Medulla oblongata (tissue), 1 donor: ENCODE measurements around the gene MLC1.
A peak's percentile ranks its signal among the peaks of the same experiment; 100 is the strongest.

Experiments
- DNase-seq: peaks from one replicate; pipeline ENCODE4 v3.0.0-alpha.2; 2015; ENCODE audit errors: extremely low spot score

The MLC1 gene

GRCh38 chr22:50076646-50077535, 8.3 kb downstream of the MLC1 start:
- no peak for DNase-seq

- no peak for DNase-seq
Observed at GRCh38 chr22:50074551-50075530, 10.4 kb downstream of the MLC1 start.

GRCh38 chr22:50074056-50074455, 11.2 kb downstream of the MLC1 start:
- no peak for DNase-seq

GRCh38 chr22:50072714-50073538, 12.3 kb downstream of the MLC1 start:
- no peak for DNase-seq

GRCh38 chr22:50072167-50072555, 13.1 kb downstream of the MLC1 start:
- DNase-seq = no peak

GRCh38 chr22:50071432-50072166, 13.6 kb downstream of the MLC1 start:
- no peak for DNase-seq

GRCh38 chr22:50070366-50070765, 14.9 kb downstream of the MLC1 start:
- no peak for DNase-seq

- DNase-seq = no peak
Observed at GRCh38 chr22:50068096-50068495, 17.1 kb downstream of the MLC1 start.

- DNase-seq = no peak
Observed at GRCh38 chr22:50067244-50067643, 18.0 kb downstream of the MLC1 start.

GRCh38 chr22:50064453-50064852, 20.8 kb downstream of the MLC1 start:
- DNase-seq = no peak

GRCh38 chr22:50063589-50064393, 21.4 kb downstream of the MLC1 start:
- DNase-seq = no peak

- DNase-seq = no peak
Observed at GRCh38 chr22:50062509-50063135, 22.6 kb downstream of the MLC1 start.

- DNase-seq = no peak
Observed at GRCh38 chr22:50061824-50062355, 23.3 kb downstream of the MLC1 start.

GRCh38 chr22:50061141-50061823, 23.9 kb downstream of the MLC1 start:
- no peak for DNase-seq

- DNase-seq = no peak
Observed at GRCh38 chr22:50060441-50061140, 24.6 kb downstream of the MLC1 start.

- no peak for DNase-seq
Observed at GRCh38 chr22:50059881-50060262, 25.4 kb downstream of the MLC1 start.

GRCh38 chr22:50058906-50059880, 26.0 kb downstream of the MLC1 start:
- peak; percentile 15 for DNase-seq
